Activated naive CD8-positive, alpha-beta T cell treated with anti-CD3 and anti-CD28 coated beads for 36 hours (primary cell): ENCODE results near the gene SBNO2. TPM values are rescaled to one million over a fixed set of nuclear protein-coding genes. Genes with fewer than 3 reads are reported as not detected.
"Not testable (repeated sequence)": the region's sequence is repeated elsewhere in the genome, so short reads cannot be mapped to it uniquely, and the experiment has no call there.

Experiments
- DNase-seq: peaks from one replicate; pipeline ENCODE4 v3.0.0; 2021
- H3K27ac Mint-ChIP-seq: one replicate; pipeline ENCODE4 v1.8.0; 2022; ENCODE audit warnings: mild to moderate bottlenecking, moderate library complexity, mixed read lengths
- H3K27me3 Mint-ChIP-seq: one replicate; pipeline ENCODE4 v1.8.0; 2022; ENCODE audit warnings: mild to moderate bottlenecking, mixed read lengths
- H3K36me3 Mint-ChIP-seq: one replicate; pipeline ENCODE4 v1.8.0; 2021; ENCODE audit warnings: mild to moderate bottlenecking, mixed read lengths
- H3K4me1 Mint-ChIP-seq: one replicate; pipeline ENCODE4 v1.8.0; 2021; ENCODE audit warnings: mixed read lengths
- H3K4me3 Mint-ChIP-seq: one replicate; pipeline ENCODE4 v1.8.0; 2022; ENCODE audit warnings: mild to moderate bottlenecking, moderate library complexity, mixed read lengths
- H3K9me3 Mint-ChIP-seq: one replicate; pipeline ENCODE4 v1.8.0; 2022; ENCODE audit warnings: mixed read lengths
- total RNA-seq, 2 experiments: library from RNA; stranded (reverse); gene quantifications; one replicate each; pipeline ENCODE4 v1.2.3, GENCODE V29; 2021

Gene SBNO2
- total RNA-seq, 2 experiments from 2014 or later = 50.5 to 51.6 TPM

GRCh38 chr19:1117654-1118053 lies 56.4 kb downstream of the SBNO2 start:
- H3K36me3 Mint-ChIP-seq = peaks cover 11% of the 10 kb centered on the region
- H3K4me1 Mint-ChIP-seq = no peaks in the 10 kb centered on the region
- H3K4me3 Mint-ChIP-seq = no peak overlapping the region
- H3K27ac Mint-ChIP-seq = no peak overlapping the region
- no peak for DNase-seq
- H3K27me3 Mint-ChIP-seq = no peaks in the 10 kb centered on the region
- H3K9me3 Mint-ChIP-seq = no peaks in the 10 kb centered on the region

GRCh38 chr19:1116726-1117581 lies 57.1 kb downstream of the SBNO2 start:
- H3K27me3 Mint-ChIP-seq = no peaks in the 10 kb centered on the region
- no peak for DNase-seq
- no peaks in the 10 kb centered on the region for H3K4me1 Mint-ChIP-seq
- no peak overlapping the region for H3K27ac Mint-ChIP-seq
- no peak overlapping the region for H3K4me3 Mint-ChIP-seq
- H3K9me3 Mint-ChIP-seq = no peaks in the 10 kb centered on the region
- peaks cover 11% of the 10 kb centered on the region for H3K36me3 Mint-ChIP-seq

- Mint-ChIP-seq H3K4me3 (no peak overlapping the region), H3K27me3 (no peaks in the 10 kb centered on the region), H3K9me3 (no peaks in the 10 kb centered on the region), H3K27ac (no peak overlapping the region), H3K36me3 (peaks cover 4% of the 10 kb centered on the region), H3K4me1 (no peaks in the 10 kb centered on the region)
- no peak for DNase-seq
Measured at GRCh38 chr19:1115646-1116420, 58.2 kb downstream of the SBNO2 start.

- H3K27me3 Mint-ChIP-seq = not testable (repeated sequence)
- peak overlapping the region; percentile 25 for H3K27ac Mint-ChIP-seq
Measured at GRCh38 chr19:1114728-1115127, 59.3 kb downstream of the SBNO2 start.

GRCh38 chr19:1113986-1114483 lies 60.0 kb downstream of the SBNO2 start:
- H3K27ac Mint-ChIP-seq = no peak overlapping the region
- no peaks in the 10 kb centered on the region for H3K9me3 Mint-ChIP-seq
- H3K36me3 Mint-ChIP-seq = no peaks in the 10 kb centered on the region
- no peak for DNase-seq
- no peaks in the 10 kb centered on the region for H3K4me1 Mint-ChIP-seq
- H3K4me3 Mint-ChIP-seq = no peak overlapping the region
- H3K27me3 Mint-ChIP-seq = no peaks in the 10 kb centered on the region

More at GRCh38 chr19:1114728-1115127, 59.3 kb downstream of the SBNO2 start:
- DNase-seq, H3K36me3 Mint-ChIP-seq, H3K9me3 Mint-ChIP-seq, H3K4me1 Mint-ChIP-seq, H3K4me3 Mint-ChIP-seq: not testable (repeated sequence)

GRCh38 chr19:1113030-1113985 lies 60.8 kb downstream of the SBNO2 start:
- Mint-ChIP-seq H3K4me3 (no peak overlapping the region), H3K4me1 (no peaks in the 10 kb centered on the region), H3K27ac (no peak overlapping the region), H3K36me3 (peaks cover 1% of the 10 kb centered on the region), H3K9me3 (no peaks in the 10 kb centered on the region), H3K27me3 (no peaks in the 10 kb centered on the region)
- DNase-seq = peak; percentile 86

- Mint-ChIP-seq H3K4me3 (no peak overlapping the region), H3K4me1 (no peaks in the 10 kb centered on the region), H3K27me3 (no peaks in the 10 kb centered on the region), H3K27ac (no peak overlapping the region), H3K9me3 (no peaks in the 10 kb centered on the region), H3K36me3 (peaks cover 1% of the 10 kb centered on the region)
- DNase-seq = no peak
Measured at GRCh38 chr19:1112268-1113029, 61.6 kb downstream of the SBNO2 start.

GRCh38 chr19:1111641-1112267 lies 62.3 kb downstream of the SBNO2 start:
- peaks cover 1% of the 10 kb centered on the region for H3K36me3 Mint-ChIP-seq
- H3K9me3 Mint-ChIP-seq = no peaks in the 10 kb centered on the region
- no peak for DNase-seq
- H3K27ac Mint-ChIP-seq = no peak overlapping the region
- H3K4me3 Mint-ChIP-seq = no peak overlapping the region
- no peaks in the 10 kb centered on the region for H3K27me3 Mint-ChIP-seq
- no peaks in the 10 kb centered on the region for H3K4me1 Mint-ChIP-seq

GRCh38 chr19:1110809-1111640 lies 63.0 kb downstream of the SBNO2 start:
- no peaks in the 10 kb centered on the region for H3K4me1 Mint-ChIP-seq
- H3K36me3 Mint-ChIP-seq = peaks cover 1% of the 10 kb centered on the region
- no peak overlapping the region for H3K4me3 Mint-ChIP-seq
- H3K9me3 Mint-ChIP-seq = no peaks in the 10 kb centered on the region
- no peak overlapping the region for H3K27ac Mint-ChIP-seq
- DNase-seq = no peak
- H3K27me3 Mint-ChIP-seq = no peaks in the 10 kb centered on the region

GRCh38 chr19:1109697-1110671 lies 64.1 kb downstream of the SBNO2 start:
- Mint-ChIP-seq H3K36me3 (peaks cover 1% of the 10 kb centered on the region), H3K27ac (no peak overlapping the region), H3K27me3 (no peaks in the 10 kb centered on the region), H3K9me3 (no peaks in the 10 kb centered on the region), H3K4me1 (peaks cover 3% of the 10 kb centered on the region), H3K4me3 (no peak overlapping the region)
- no peak for DNase-seq

GRCh38 chr19:1109032-1109551 lies 65.0 kb downstream of the SBNO2 start:
- no peak overlapping the region for H3K27ac Mint-ChIP-seq
- no peak for DNase-seq
- no peaks in the 10 kb centered on the region for H3K9me3 Mint-ChIP-seq
- H3K36me3 Mint-ChIP-seq = peaks cover 1% of the 10 kb centered on the region
- H3K27me3 Mint-ChIP-seq = no peaks in the 10 kb centered on the region
- peaks cover 3% of the 10 kb centered on the region for H3K4me1 Mint-ChIP-seq
- H3K4me3 Mint-ChIP-seq = no peak overlapping the region
